Activated naive CD8-positive, alpha-beta T cell treated with anti-CD3 and anti-CD28 coated beads for 36 hours (primary cell): ENCODE data around the gene KCNT2. TPM values are rescaled to one million over a fixed set of nuclear protein-coding genes. Genes with fewer than 3 reads are reported as not detected.
"Not testable (repeated sequence)": the region's sequence is repeated elsewhere in the genome, so short reads cannot be mapped to it uniquely, and the experiment has no call there.

ENCODE experiments used
- DNase-seq: peaks from one replicate; pipeline ENCODE4 v3.0.0; 2021
- H3K27ac Mint-ChIP-seq: one replicate; pipeline ENCODE4 v1.8.0; 2022; ENCODE audit warnings: mild to moderate bottlenecking, moderate library complexity, mixed read lengths
- H3K27me3 Mint-ChIP-seq: one replicate; pipeline ENCODE4 v1.8.0; 2022; ENCODE audit warnings: mild to moderate bottlenecking, mixed read lengths
- H3K36me3 Mint-ChIP-seq: one replicate; pipeline ENCODE4 v1.8.0; 2021; ENCODE audit warnings: mild to moderate bottlenecking, mixed read lengths
- H3K4me1 Mint-ChIP-seq: one replicate; pipeline ENCODE4 v1.8.0; 2021; ENCODE audit warnings: mixed read lengths
- H3K4me3 Mint-ChIP-seq: one replicate; pipeline ENCODE4 v1.8.0; 2022; ENCODE audit warnings: mild to moderate bottlenecking, moderate library complexity, mixed read lengths
- H3K9me3 Mint-ChIP-seq: one replicate; pipeline ENCODE4 v1.8.0; 2022; ENCODE audit warnings: mixed read lengths
- total RNA-seq, 2 experiments: library from RNA; stranded (reverse); gene quantifications; one replicate each; pipeline ENCODE4 v1.2.3, GENCODE V29; 2021

The KCNT2 gene
- total RNA-seq, 2 experiments from 2014 or later: not detected

GRCh38 chr1:196557797-196558196 is 50.4 kb downstream of the KCNT2 start:
- Mint-ChIP-seq H3K4me3 (no peak overlapping the region), H3K4me1 (no peaks in the 10 kb centered on the region), H3K36me3 (no peaks in the 10 kb centered on the region), H3K27ac (no peak overlapping the region), H3K9me3 (peaks cover 4% of the 10 kb centered on the region), H3K27me3 (no peaks in the 10 kb centered on the region)
- DNase-seq: no peak

- no peak overlapping the region for H3K27ac Mint-ChIP-seq
- no peaks in the 10 kb centered on the region for H3K9me3 Mint-ChIP-seq
- H3K4me3 Mint-ChIP-seq: no peak overlapping the region
- H3K4me1 Mint-ChIP-seq: no peaks in the 10 kb centered on the region
- H3K36me3 Mint-ChIP-seq: no peaks in the 10 kb centered on the region
- no peaks in the 10 kb centered on the region for H3K27me3 Mint-ChIP-seq
- DNase-seq: no peak
These were observed 57.5 kb downstream of the KCNT2 start for GRCh38 chr1:196550731-196551130.

- Mint-ChIP-seq H3K4me1 (no peaks in the 10 kb centered on the region), H3K27ac (no peak overlapping the region), H3K27me3 (no peaks in the 10 kb centered on the region), H3K9me3 (no peaks in the 10 kb centered on the region), H3K36me3 (no peaks in the 10 kb centered on the region), H3K4me3 (no peak overlapping the region)
- no peak for DNase-seq
These were observed 61.7 kb downstream of the KCNT2 start for GRCh38 chr1:196546272-196547111.

GRCh38 chr1:196545222-196545621 is 63.0 kb downstream of the KCNT2 start:
- H3K4me1 Mint-ChIP-seq: no peaks in the 10 kb centered on the region
- H3K4me3 Mint-ChIP-seq: no peak overlapping the region
- no peak overlapping the region for H3K27ac Mint-ChIP-seq

GRCh38 chr1:196544617-196545016 is 63.6 kb downstream of the KCNT2 start:
- H3K4me3 Mint-ChIP-seq: no peak overlapping the region
- no peak overlapping the region for H3K27ac Mint-ChIP-seq
- no peaks in the 10 kb centered on the region for H3K27me3 Mint-ChIP-seq
- no peaks in the 10 kb centered on the region for H3K9me3 Mint-ChIP-seq
- no peaks in the 10 kb centered on the region for H3K36me3 Mint-ChIP-seq
- H3K4me1 Mint-ChIP-seq: no peaks in the 10 kb centered on the region
- no peak for DNase-seq

More at GRCh38 chr1:196545222-196545621, 63.0 kb downstream of the KCNT2 start:
- Mint-ChIP-seq H3K9me3 (no peaks in the 10 kb centered on the region), H3K36me3 (no peaks in the 10 kb centered on the region), H3K27me3 (no peaks in the 10 kb centered on the region)
- no peak for DNase-seq

GRCh38 chr1:196543833-196544232 is 64.4 kb downstream of the KCNT2 start:
- Mint-ChIP-seq H3K9me3 (no peaks in the 10 kb centered on the region), H3K4me3 (no peak overlapping the region), H3K27me3 (no peaks in the 10 kb centered on the region), H3K4me1 (no peaks in the 10 kb centered on the region), H3K27ac (no peak overlapping the region), H3K36me3 (no peaks in the 10 kb centered on the region)
- DNase-seq: no peak

GRCh38 chr1:196538473-196538872 is 69.8 kb downstream of the KCNT2 start:
- Mint-ChIP-seq H3K36me3 (no peaks in the 10 kb centered on the region), H3K4me1 (no peaks in the 10 kb centered on the region)

GRCh38 chr1:196535727-196536126 is 72.5 kb downstream of the KCNT2 start:
- H3K4me1 Mint-ChIP-seq: no peaks in the 10 kb centered on the region

More at GRCh38 chr1:196538473-196538872, 69.8 kb downstream of the KCNT2 start:
- no peak overlapping the region for H3K27ac Mint-ChIP-seq
- H3K9me3 Mint-ChIP-seq: peaks cover 5% of the 10 kb centered on the region
- no peaks in the 10 kb centered on the region for H3K27me3 Mint-ChIP-seq
- peak; percentile 1 for DNase-seq
- no peak overlapping the region for H3K4me3 Mint-ChIP-seq

GRCh38 chr1:196531737-196532524 is 76.3 kb downstream of the KCNT2 start:
- Mint-ChIP-seq H3K36me3 (no peaks in the 10 kb centered on the region), H3K27ac (no peak overlapping the region), H3K4me3 (no peak overlapping the region), H3K27me3 (no peaks in the 10 kb centered on the region), H3K9me3 (peaks cover 5% of the 10 kb centered on the region), H3K4me1 (no peaks in the 10 kb centered on the region)
- DNase-seq: no peak

More at GRCh38 chr1:196535727-196536126, 72.5 kb downstream of the KCNT2 start:
- H3K9me3 Mint-ChIP-seq: peaks cover 5% of the 10 kb centered on the region
- H3K36me3 Mint-ChIP-seq: no peaks in the 10 kb centered on the region
- no peak overlapping the region for H3K27ac Mint-ChIP-seq
- no peaks in the 10 kb centered on the region for H3K27me3 Mint-ChIP-seq
- no peak for DNase-seq
- H3K4me3 Mint-ChIP-seq: no peak overlapping the region

GRCh38 chr1:196527919-196528318 is 80.3 kb downstream of the KCNT2 start:
- Mint-ChIP-seq H3K4me1 (no peaks in the 10 kb centered on the region), H3K9me3 (no peaks in the 10 kb centered on the region), H3K36me3 (no peaks in the 10 kb centered on the region), H3K27me3 (no peaks in the 10 kb centered on the region), H3K4me3 (no peak overlapping the region), H3K27ac (no peak overlapping the region)
- DNase-seq: no peak

- H3K9me3 Mint-ChIP-seq, H3K27ac Mint-ChIP-seq, H3K36me3 Mint-ChIP-seq, H3K4me3 Mint-ChIP-seq, DNase-seq, H3K4me1 Mint-ChIP-seq, H3K27me3 Mint-ChIP-seq: not testable (repeated sequence)
These were observed 85.5 kb downstream of the KCNT2 start for GRCh38 chr1:196522574-196523345.

- no peaks in the 10 kb centered on the region for H3K27me3 Mint-ChIP-seq
- no peak overlapping the region for H3K27ac Mint-ChIP-seq
- peaks cover 4% of the 10 kb centered on the region for H3K9me3 Mint-ChIP-seq
- no peak for DNase-seq
- H3K4me1 Mint-ChIP-seq: no peaks in the 10 kb centered on the region
- H3K4me3 Mint-ChIP-seq: no peak overlapping the region
- no peaks in the 10 kb centered on the region for H3K36me3 Mint-ChIP-seq
These were observed 91.0 kb downstream of the KCNT2 start for GRCh38 chr1:196517193-196517592.

GRCh38 chr1:196516373-196516772 is 91.9 kb downstream of the KCNT2 start:
- H3K27me3 Mint-ChIP-seq: no peaks in the 10 kb centered on the region
- H3K27ac Mint-ChIP-seq: no peak overlapping the region
- no peaks in the 10 kb centered on the region for H3K36me3 Mint-ChIP-seq
- H3K4me1 Mint-ChIP-seq: no peaks in the 10 kb centered on the region
- H3K4me3 Mint-ChIP-seq: no peak overlapping the region
- peaks cover 2% of the 10 kb centered on the region for H3K9me3 Mint-ChIP-seq
- DNase-seq: no peak

- H3K27ac Mint-ChIP-seq: no peak overlapping the region
- peaks cover 2% of the 10 kb centered on the region for H3K9me3 Mint-ChIP-seq
- H3K4me3 Mint-ChIP-seq: no peak overlapping the region
- no peaks in the 10 kb centered on the region for H3K4me1 Mint-ChIP-seq
- no peaks in the 10 kb centered on the region for H3K36me3 Mint-ChIP-seq
- H3K27me3 Mint-ChIP-seq: no peaks in the 10 kb centered on the region
- DNase-seq: no peak
These were observed 92.3 kb downstream of the KCNT2 start for GRCh38 chr1:196515904-196516303.

GRCh38 chr1:196513821-196514220 is 94.4 kb downstream of the KCNT2 start:
- Mint-ChIP-seq H3K9me3 (peaks cover under 1% of the 10 kb centered on the region), H3K36me3 (no peaks in the 10 kb centered on the region), H3K27ac (no peak overlapping the region), H3K4me1 (no peaks in the 10 kb centered on the region), H3K27me3 (no peaks in the 10 kb centered on the region), H3K4me3 (no peak overlapping the region)
- DNase-seq: no peak
